Esophagus (tissue), 2 donors: ENCODE results near the gene PRXL2A. TPM values are rescaled to one million over a fixed set of nuclear protein-coding genes. Genes with fewer than 3 reads are reported as not detected.

Experiments used
- H3K27ac ChIP-seq, 2 donors: one replicate each; pipeline ENCODE4 v1.5.1; 2013; ENCODE audit warnings: low read depth in 2 of 2, mild to moderate bottlenecking in 2 of 2, inconsistent platforms in 1 of 2, low read length in 1 of 2, moderate library complexity in 1 of 2
- H3K27me3 ChIP-seq, 2 donors: one replicate each; pipeline ENCODE4 v1.6.1; 2013; ENCODE audit warnings: low read length in 2 of 2, control low read depth in 1 of 2, mild to moderate bottlenecking in 1 of 2; ENCODE audit not compliant: insufficient read depth in 2 of 2, control insufficient read depth in 1 of 2
- H3K36me3 ChIP-seq, 2 donors: one replicate each; pipeline ENCODE4 v1.6.1; 2013; ENCODE audit warnings: low read length in 1 of 2; ENCODE audit not compliant: control insufficient read depth in 2 of 2, insufficient read depth in 2 of 2
- H3K4me1 ChIP-seq, 2 donors: one replicate each; pipeline ENCODE4 v1.6.1; 2013; ENCODE audit warnings: low read length in 1 of 2; ENCODE audit not compliant: control insufficient read depth in 2 of 2, insufficient read depth in 2 of 2
- H3K4me3 ChIP-seq, 2 donors: one replicate each; pipeline ENCODE4 v1.5.1; 2013; ENCODE audit warnings: low read length in 2 of 2, mild to moderate bottlenecking in 2 of 2, low read depth in 1 of 2, moderate library complexity in 1 of 2
- H3K9me3 ChIP-seq, 2 donors: one replicate each; pipeline ENCODE4 v1.6.1; 2013; ENCODE audit warnings: mild to moderate bottlenecking in 2 of 2, low read depth in 1 of 2, low read length in 1 of 2, moderate library complexity in 1 of 2; ENCODE audit not compliant: control insufficient read depth in 2 of 2, insufficient read depth in 1 of 2
- WGBS, 2 donors: extraction: QIAGEN DNeasy Blood & Tissue Kit; methylation state at CpG; one replicate each; pipeline ENCODE4 v1.1.7; 2013; 5-methylcytosine and 5-hydroxymethylcytosine counted together
- polyA plus RNA-seq, 2 donors: library from polyadenylated mRNA; stranded (reverse); fragments of 200-250 nt; gene quantifications; one replicate each; pipeline ENCODE4 v1.2.3, GENCODE V29; 2013
- donor health status: healthy with polysubstance abuse.
- donor health status: Bipolar disorder and iron deficiency.

Gene PRXL2A
- polyA plus RNA-seq, 2 donors = 47.3 to 87.9 TPM

- no peak overlapping the region for H3K27ac ChIP-seq
- H3K27me3 ChIP-seq = no peaks in the 10 kb centered on the region
- H3K4me3 ChIP-seq = no peak overlapping the region
- no peaks in the 10 kb centered on the region for H3K9me3 ChIP-seq
- H3K36me3 ChIP-seq = no peaks in the 10 kb centered on the region
- WGBS, 2 donors = 83 to 86% methylated on average over 2 of the region's 2 CpGs
- no peaks in the 10 kb centered on the region for H3K4me1 ChIP-seq
Observed at GRCh38 chr10:80437227-80437626, 28.9 kb downstream of the PRXL2A start.

- H3K36me3 ChIP-seq = no peaks in the 10 kb centered on the region
- 85 to 91% methylated on average over 8 of the region's 8 CpGs for WGBS, 2 donors
Observed at GRCh38 chr10:80441831-80442230, 33.5 kb downstream of the PRXL2A start.

GRCh38 chr10:80442879-80443278 is 34.5 kb downstream of the PRXL2A start:
- 67 to 79% methylated on average over 3 of the region's 3 CpGs for WGBS, 2 donors
- Histone ChIP-seq H3K36me3 (no peaks in the 10 kb centered on the region), H3K9me3 (no peaks in the 10 kb centered on the region), H3K27ac (no peak overlapping the region), H3K27me3 (no peaks in the 10 kb centered on the region), H3K4me3 (no peak overlapping the region), H3K4me1 (no peaks in the 10 kb centered on the region)

More at GRCh38 chr10:80441831-80442230, 33.5 kb downstream of the PRXL2A start:
- Histone ChIP-seq H3K27me3 (no peaks in the 10 kb centered on the region), H3K4me1 (no peaks in the 10 kb centered on the region), H3K27ac (no peak overlapping the region), H3K9me3 (no peaks in the 10 kb centered on the region), H3K4me3 (no peak overlapping the region)

GRCh38 chr10:80443531-80443974 is 35.2 kb downstream of the PRXL2A start:
- WGBS, 2 donors = 63 to 71% methylated on average over 6 of the region's 6 CpGs
- Histone ChIP-seq H3K9me3 (no peaks in the 10 kb centered on the region), H3K4me1 (no peaks in the 10 kb centered on the region), H3K27me3 (no peaks in the 10 kb centered on the region), H3K27ac (no peak overlapping the region), H3K4me3 (no peak overlapping the region), H3K36me3 (no peaks in the 10 kb centered on the region)

GRCh38 chr10:80444124-80444523 is 35.8 kb downstream of the PRXL2A start:
- no peaks in the 10 kb centered on the region for H3K4me1 ChIP-seq
- no peaks in the 10 kb centered on the region for H3K27me3 ChIP-seq
- no peak overlapping the region for H3K27ac ChIP-seq
- no peak overlapping the region for H3K4me3 ChIP-seq
- WGBS, 2 donors = 41 to 64% methylated on average over 2 of the region's 2 CpGs
- H3K36me3 ChIP-seq = no peaks in the 10 kb centered on the region
- no peaks in the 10 kb centered on the region for H3K9me3 ChIP-seq

GRCh38 chr10:80444646-80445319 is 36.4 kb downstream of the PRXL2A start:
- WGBS, 2 donors = 14 to 19% methylated on average over 11 of the region's 11 CpGs
- Histone ChIP-seq H3K27me3 (no peaks in the 10 kb centered on the region), H3K27ac (no peak overlapping the region), H3K4me1 (no peaks in the 10 kb centered on the region), H3K36me3 (no peaks in the 10 kb centered on the region), H3K9me3 (no peaks in the 10 kb centered on the region), H3K4me3 (no peak overlapping the region)

- Histone ChIP-seq H3K36me3 (no peaks in the 10 kb centered on the region), H3K27ac (no peak overlapping the region), H3K4me1 (no peaks in the 10 kb centered on the region), H3K4me3 (no peak overlapping the region), H3K27me3 (no peaks in the 10 kb centered on the region), H3K9me3 (no peaks in the 10 kb centered on the region)
- WGBS, 2 donors = 70 to 75% methylated on average over 7 of the region's 7 CpGs
Observed at GRCh38 chr10:80447436-80448190, 39.3 kb downstream of the PRXL2A start.

GRCh38 chr10:80448209-80448942 is 40.0 kb downstream of the PRXL2A start:
- Histone ChIP-seq H3K4me1 (no peaks in the 10 kb centered on the region), H3K27ac (no peak overlapping the region), H3K36me3 (no peaks in the 10 kb centered on the region), H3K9me3 (no peaks in the 10 kb centered on the region), H3K4me3 (no peak overlapping the region), H3K27me3 (no peaks in the 10 kb centered on the region)
- 91 to 95% methylated on average over 4 of the region's 4 CpGs for WGBS, 2 donors

GRCh38 chr10:80449520-80449919 is 41.2 kb downstream of the PRXL2A start:
- H3K4me1 ChIP-seq = no peaks in the 10 kb centered on the region
- 84 to 89% methylated on average over 2 of the region's 2 CpGs for WGBS, 2 donors
- H3K9me3 ChIP-seq = no peaks in the 10 kb centered on the region
- H3K27ac ChIP-seq = no peak overlapping the region
- no peaks in the 10 kb centered on the region for H3K36me3 ChIP-seq
- no peaks in the 10 kb centered on the region for H3K27me3 ChIP-seq
- H3K4me3 ChIP-seq = no peak overlapping the region
